ENCODE results near the gene TNFSF13B. TPM values are rescaled to one million over a fixed set of nuclear protein-coding genes. Genes with fewer than 3 reads are reported as not detected.
"Not testable (repeated sequence)": the region's sequence is repeated elsewhere in the genome, so short reads cannot be mapped to it uniquely, and the experiment has no call there.

TNFSF13B gene
- 0.78 TPM for total RNA-seq

DNA sequence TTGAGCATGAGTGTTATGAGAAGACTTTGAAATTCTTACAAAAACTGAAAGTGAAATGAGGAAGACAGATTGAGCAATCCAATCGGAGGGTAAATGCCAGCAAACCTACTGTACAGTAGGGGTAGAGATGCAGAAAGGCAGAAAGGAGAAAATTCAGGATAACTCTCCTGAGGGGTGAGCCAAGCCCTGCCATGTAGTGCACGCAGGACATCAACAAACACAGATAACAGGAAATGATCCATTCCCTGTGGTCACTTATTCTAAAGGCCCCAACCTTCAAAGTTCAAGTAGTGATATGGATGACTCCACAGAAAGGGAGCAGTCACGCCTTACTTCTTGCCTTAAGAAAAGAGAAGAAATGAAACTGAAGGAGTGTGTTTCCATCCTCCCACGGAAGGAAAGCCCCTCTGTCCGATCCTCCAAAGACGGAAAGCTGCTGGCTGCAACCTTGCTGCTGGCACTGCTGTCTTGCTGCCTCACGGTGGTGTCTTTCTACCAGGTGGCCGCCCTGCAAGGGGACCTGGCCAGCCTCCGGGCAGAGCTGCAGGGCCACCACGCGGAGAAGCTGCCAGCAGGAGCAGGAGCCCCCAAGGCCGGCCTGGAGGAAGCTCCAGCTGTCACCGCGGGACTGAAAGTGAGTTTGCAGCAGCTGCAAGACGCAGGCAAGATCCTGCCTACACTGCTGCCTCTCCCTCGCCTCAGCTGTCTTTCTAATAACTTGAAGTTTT, at the start of gene TNFSF13B:
TNFSF13B (plus strand) TSS at position 118 of the 728 bp plus-strand sequence; CDS start at position 296, 178 bp downstream.
- DNase-seq = no peak

DNA sequence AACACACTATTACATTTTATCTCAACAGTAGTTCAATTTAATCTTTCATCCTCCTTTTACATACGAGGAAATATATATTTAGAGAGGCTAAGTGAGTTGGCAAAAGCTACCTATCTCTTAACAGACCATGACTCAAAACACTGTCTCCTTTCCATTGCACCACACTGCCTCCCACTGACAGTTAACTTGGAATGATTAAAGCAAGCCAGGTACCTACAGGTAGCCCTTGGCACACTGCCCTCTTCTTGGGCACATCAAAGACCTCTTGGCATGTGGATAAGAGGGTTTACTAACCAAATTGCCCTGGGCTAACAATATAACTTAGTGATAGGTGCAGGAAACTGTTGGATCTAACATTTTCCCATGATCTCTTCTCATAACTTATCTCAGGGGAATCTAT, 49.5 kb upstream of the TNFSF13B start:
- no peak for DNase-seq

DNA sequence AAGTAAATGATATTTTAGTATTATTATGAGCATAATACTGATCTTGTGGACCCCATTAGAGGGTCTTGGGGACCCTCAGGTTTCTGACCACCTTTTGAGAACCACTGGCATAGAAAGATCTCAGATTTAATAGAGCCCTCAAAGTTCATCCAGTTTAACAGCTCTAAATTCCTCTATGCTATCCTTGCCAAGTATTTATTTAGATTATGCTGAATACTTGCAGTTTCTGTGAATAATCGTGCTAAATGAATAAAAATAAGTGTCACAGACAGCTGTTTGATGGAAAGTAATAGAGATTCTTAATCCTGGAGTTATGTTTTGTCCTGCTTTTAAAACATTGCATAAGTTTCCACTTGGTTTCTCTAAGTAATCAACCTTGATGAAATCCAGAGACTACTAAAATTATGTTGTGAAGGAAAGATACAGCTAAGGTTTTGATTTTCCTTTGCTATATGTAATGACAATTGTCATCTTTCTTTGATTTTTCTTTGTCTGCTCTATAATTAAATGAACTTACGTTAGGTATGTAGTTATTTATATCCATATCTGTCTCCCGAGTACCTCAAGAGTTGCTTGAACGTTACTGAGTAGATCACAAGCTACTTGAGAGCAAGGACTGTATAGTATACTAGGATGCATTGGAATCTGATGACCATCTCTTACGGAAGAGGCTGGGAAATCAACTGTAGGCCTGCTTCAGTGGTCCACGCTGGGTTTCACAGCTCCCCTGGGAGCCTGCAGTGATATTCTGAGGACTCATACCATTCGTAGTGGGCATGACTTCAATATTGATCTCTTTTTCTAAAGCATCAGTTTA, 45.6 kb upstream of the TNFSF13B start:
- no peak for DNase-seq

GRCh38 chr13:108225440-108225839, 44.1 kb upstream of the TNFSF13B start:
- no peak for DNase-seq

DNA sequence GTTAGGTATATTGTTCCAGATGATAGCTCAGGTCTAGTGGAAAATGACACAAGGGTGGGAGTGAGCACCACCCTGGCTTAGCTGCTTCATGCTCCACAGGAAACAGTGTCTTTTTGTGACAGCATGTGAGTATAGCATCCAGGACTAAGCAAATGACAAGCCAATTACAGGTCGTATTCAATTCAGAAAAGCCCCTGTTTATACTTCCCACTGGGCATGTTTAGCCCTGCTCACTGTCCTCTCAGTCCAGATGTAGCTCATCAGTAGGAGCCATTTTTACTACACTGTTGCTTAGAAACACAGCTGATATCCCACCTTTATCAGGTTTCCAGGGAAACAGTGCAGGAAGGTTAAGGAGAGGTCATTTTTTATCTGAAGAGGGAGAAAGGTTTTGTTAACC, 43.3 kb upstream of the TNFSF13B start:
- no peak for DNase-seq

DNA sequence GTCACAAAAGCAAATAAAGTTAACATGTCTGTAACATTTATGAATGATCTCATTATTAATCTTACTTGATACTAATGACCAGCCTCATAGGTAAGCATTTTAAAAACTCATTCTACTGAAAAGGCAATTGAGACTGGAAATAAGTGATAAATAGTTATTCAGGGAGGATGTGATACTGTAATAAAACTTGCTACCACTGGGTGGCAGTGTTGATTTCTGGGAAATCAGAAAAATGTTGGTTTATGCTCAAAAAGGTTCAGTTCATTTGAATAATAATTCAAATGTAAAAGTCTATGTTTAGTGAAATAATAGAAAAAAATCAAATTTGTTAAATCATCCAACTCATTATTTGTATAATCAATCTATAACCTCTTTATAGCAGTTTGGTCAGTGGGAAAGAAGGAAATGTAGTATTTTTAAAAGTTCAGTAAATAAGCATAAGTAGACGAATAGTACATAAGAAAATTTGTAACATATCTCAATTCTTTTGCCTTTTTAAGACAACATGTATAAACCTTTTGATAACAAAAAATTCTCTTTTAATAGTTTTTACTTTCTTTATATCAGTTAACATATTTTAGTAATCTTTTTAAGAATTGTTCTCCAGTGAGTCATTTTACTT, 41.8 kb upstream of the TNFSF13B start:
- DNase-seq = no peak

DNA sequence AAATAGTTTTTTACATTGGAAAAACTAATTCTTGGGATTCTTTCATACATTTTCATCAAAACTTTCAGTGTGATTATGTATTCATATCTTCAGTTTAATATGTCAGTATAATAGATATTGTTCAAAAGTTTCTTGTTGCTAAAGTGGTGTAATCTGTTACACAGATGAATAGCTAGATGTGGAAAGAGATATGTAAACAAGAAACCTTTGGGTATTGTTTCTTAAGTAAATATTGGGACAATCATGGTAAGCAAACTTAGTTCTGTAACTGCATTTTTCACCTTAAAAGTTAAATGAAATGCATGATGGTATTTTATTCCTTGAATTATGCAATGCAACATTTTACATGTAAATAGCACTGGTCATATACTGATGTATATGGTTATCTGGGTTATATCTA, 39.1 kb upstream of the TNFSF13B start:
- no peak for DNase-seq

GRCh38 chr13:108249150-108249549, 20.4 kb upstream of the TNFSF13B start:
- no peak for DNase-seq

DNA sequence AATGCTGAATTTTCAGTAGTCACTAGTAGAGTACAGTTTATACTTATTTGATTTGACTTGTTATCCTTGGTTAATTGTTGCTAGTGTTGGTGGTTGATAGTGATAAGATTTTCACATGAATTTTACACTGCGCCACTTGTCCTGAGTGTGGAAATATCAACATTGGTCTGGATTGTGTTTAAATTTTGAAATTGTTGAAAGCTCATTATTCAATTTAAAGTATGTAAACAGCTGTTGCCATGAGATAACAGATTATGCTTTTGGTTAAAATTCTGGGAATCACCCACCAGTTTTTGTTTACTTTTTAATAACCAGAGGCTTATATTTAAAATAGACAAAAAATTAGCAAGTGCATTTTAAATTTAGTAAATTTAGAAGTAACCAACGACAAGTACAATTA, 12.3 kb upstream of the TNFSF13B start:
- DNase-seq = no peak

GRCh38 chr13:108263621-108264355, 5.7 kb upstream of the TNFSF13B start:
- no peak for DNase-seq

GRCh38 chr13:108266321-108266990, 3.1 kb upstream of the TNFSF13B start:
- no peak for DNase-seq

DNA sequence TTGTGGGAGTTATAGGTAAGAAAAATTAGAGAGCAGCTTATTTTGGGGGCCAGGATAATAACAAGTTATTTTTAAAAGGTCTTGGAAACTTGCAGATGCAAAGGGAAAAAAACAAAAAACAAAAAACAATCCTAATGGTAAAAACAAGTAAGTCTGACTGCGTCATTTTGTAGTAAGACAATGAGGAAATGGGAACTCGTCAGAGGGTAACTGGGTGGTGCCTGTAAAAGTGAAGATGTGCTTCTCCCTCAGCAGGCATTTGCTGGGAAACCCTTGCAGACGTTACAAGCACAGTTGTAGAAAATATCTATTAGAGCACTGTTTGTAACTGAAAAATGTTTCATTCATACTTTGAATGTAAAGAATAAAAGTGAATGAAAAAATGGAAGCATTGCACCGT, 2.2 kb upstream of the TNFSF13B start:
- DNase-seq = no peak

GRCh38 chr13:108267855-108268254, 1.7 kb upstream of the TNFSF13B start:
- DNase-seq = not testable (repeated sequence)

- no peak for DNase-seq
Measured at GRCh38 chr13:108268466-108269112, 929 bp upstream of the TNFSF13B start.

DNA sequence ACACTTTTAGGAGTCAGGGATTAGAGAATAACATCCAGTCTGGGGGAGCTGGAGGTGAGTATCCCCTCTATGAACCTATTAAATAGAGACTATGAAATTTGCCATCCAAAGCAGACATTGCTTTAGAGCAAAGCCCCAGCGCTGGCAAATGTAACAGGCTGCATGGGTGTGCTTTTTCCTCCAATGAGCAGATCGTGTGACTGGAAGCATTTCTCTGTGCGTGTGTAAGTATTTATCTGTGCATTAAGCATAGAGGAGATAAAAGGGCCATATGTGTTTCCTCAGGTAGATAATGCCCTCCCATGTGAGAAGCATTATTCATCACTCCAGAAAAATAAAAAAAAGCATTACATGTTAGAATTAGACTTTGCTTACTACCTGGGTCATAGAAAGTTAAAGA, 924 bp downstream of the TNFSF13B start:
- DNase-seq = no peak

DNA sequence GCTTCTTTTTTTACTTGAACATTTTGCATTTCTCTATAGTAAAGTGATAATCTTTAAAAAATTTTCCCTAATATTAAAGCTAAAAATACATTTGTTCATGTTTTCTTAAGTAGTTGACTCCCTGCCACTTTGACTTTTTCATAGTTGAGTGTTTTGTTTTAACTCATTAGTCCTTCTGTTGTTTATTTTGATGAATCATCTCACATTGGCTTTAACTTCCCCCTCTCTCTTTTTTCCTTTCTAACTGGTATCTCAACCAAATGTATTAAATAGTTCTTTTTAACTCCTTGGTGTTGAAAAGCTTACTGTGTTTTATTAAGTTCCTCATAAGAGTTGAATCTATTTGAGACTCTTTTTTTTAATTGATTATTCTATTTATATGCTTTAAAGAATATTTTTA, 2.8 kb downstream of the TNFSF13B start:
- DNase-seq = no peak

- DNase-seq = no peak
Measured at GRCh38 chr13:108273429-108274118, 4.1 kb downstream of the TNFSF13B start.

DNA sequence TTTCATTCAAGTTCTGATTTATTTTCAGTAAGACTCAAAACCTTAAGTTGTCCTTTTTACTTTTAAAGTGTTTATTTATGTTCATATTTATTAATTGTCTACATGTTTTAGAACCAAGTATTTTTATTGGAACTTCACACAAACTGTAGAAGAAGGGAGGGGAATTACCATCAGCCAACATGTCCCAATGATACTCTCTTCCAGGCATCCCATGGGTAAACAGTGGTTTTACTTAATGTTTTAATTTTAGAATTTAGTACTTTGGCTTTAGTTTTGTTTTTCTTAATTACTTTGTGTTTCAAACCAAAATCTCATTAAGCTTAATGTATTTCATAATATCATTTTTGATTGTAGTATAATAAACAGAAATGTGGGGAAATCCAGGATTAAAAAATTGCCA, 5.2 kb downstream of the TNFSF13B start:
- DNase-seq = no peak

GRCh38 chr13:108276060-108276459, 6.5 kb downstream of the TNFSF13B start:
- DNase-seq = no peak

DNA sequence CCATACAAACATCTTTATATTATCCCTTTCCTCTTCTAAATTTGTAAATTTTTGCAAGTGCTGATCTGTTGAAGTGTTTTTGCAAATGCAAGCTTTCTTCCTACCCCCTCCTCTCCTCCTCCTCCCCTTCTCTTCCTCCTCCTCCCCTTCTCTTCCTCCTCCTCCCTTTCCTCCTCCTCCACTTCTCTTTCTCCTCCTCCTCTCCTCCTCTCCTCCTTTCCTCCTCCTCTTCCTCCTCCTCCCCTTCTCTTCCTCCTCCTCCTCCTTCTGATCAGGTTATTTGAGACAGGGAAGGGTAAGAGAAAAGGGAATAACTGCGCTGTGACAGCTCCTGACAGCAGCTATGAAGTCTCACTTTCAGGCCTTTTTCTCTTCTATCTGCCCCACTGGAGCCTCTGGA, 8.9 kb downstream of the TNFSF13B start:
- DNase-seq = no peak

DNA sequence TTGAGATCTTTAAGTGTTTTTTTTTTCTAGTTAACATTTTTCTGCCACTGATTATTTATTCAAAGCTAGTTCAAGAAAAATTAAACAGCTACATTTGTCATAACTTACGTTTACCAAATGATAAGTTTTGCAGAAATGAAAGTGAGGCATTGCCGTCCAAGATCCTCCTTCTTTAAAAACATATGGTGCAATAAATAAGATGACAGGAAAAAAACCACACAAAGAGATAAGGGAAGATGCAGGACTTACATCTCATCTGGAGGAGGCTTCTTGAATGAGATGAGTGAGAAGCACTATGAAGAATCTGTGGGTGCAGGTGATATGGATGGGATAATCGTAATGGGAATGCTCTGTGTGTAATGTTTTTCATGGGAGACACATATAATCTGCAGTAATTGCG, 12.4 kb downstream of the TNFSF13B start:
- DNase-seq = no peak

Data from occipital lobe (tissue), 2 donors.